GM13977 (cell line): ENCODE measurements around the gene CR1.
"Not testable (repeated sequence)": the region's sequence is repeated elsewhere in the genome, so short reads cannot be mapped to it uniquely, and the experiment has no call there.

Experiments
- DNase-seq: peaks from one replicate; pipeline ENCODE4 v3.0.0; 2012; ENCODE audit warnings: low spot score
- CTCF ChIP-seq: IDR thresholded peaks from 2 replicates; pipeline ENCODE4 v1.5.1; 2012; ENCODE audit warnings: mild to moderate bottlenecking, control low read depth; ENCODE audit not compliant: insufficient read depth; ENCODE audit errors: extremely low read depth, missing control alignments
- in situ Hi-C: fragments of 300-500 bp; cut with MboI; formaldehyde crosslinking; loops from one replicate; pipeline ENCODE4 v1.12.0; 2022; ENCODE audit warnings: low sequenced_read_pairs, low pct_unique_long_range_greater_than_20kb, mixed read lengths, inconsistent platforms; ENCODE audit not compliant: unreplicated experiment

CR1 gene

GRCh38 chr1:207658904-207659485 is 163.0 kb downstream of the CR1 start:
- TF ChIP-seq CTCF = no peak
- DNase-seq = no peak
- in situ Hi-C loops = no loop called here

- no peak for DNase-seq
- in situ Hi-C loops = no loop called here
- no peak for TF ChIP-seq CTCF
Observed at GRCh38 chr1:207659545-207660153, 163.7 kb downstream of the CR1 start.

- DNase-seq, in situ Hi-C loops: not testable (repeated sequence)
Observed at GRCh38 chr1:207661420-207661819, 165.5 kb downstream of the CR1 start.

- no peak for DNase-seq
- no peak for TF ChIP-seq CTCF
- in situ Hi-C loops = no loop called here
Observed at GRCh38 chr1:207666342-207666741, 170.4 kb downstream of the CR1 start.

DNA sequence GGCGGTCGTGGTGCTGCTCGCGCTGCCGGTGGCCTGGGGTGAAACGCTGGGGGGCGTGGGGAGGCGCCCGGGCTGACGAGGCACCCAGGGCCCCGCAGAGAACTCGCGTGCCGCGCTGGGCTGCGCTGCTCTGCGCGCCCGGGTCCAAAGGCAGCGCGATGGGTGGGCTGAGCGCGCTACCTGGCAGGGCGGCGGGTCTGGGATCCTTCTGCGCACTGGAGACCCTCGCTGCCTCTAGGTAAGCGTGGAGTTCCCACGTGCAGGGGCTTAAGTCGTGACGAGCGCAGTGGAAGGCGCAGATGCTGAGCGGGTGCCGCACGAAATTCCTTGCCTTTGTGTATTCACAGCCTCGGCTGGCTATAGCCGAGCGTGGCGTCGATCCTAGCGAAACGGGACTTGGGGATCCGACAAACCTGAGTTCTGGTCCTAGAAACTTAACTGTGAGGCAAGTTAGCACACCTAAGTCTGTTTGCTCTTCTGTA is 173.6 kb downstream of the CR1 start:
- no peak for DNase-seq
- in situ Hi-C loops = no loop called here
- TF ChIP-seq CTCF = no peak

- in situ Hi-C loops = no loop called here
- TF ChIP-seq CTCF = no peak
- DNase-seq = peak; percentile 35
Observed at GRCh38 chr1:207670192-207670591, 174.2 kb downstream of the CR1 start.

DNA sequence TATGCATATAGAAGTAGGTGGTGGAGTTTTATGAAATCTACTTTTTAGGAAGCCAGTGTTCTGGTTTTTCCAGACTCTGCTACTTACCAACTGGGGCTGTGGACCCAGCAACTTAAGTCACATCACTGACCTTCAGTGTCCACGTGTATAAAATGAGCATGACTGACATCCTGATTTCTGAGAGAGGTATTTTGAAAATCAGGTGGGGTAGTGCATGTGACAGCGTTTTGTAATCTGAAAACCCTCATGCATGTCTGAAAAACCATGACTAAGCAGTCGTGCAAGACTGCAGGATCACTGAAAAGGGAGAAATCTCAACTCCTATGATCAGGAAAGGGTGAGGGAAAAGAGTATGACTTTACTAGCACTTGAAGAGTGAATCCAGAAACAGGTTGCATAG is 175.0 kb downstream of the CR1 start:
- DNase-seq = no peak
- in situ Hi-C loops = no loop called here
- TF ChIP-seq CTCF = no peak
